ENCODE data around the gene LAMA2. TPM values are rescaled to one million over a fixed set of nuclear protein-coding genes. Genes with fewer than 3 reads are reported as not detected.
"Not testable (repeated sequence)": the region's sequence is repeated elsewhere in the genome, so short reads cannot be mapped to it uniquely, and the experiment has no call there.

LAMA2 gene
- total RNA-seq, 1 donor from 2014 or later: 0.45 TPM

DNA sequence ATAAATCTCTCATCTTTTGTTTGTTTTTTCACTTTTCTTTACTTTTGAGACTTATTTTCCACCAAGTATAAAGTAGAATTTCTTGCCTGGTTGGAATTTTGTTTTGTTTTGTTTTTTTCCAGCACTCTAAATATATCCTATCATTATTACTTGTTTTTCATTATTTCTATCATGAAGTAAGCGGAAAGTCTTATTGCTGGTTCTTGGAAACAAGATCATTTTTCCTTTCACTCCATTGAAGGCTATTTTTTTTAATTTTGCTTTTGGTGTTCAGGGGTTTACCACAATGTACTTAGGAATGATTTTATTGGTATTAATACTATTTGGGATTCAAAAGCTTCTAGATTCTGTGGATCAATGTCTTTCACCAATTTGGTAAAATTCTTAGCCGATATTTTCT is 190.1 kb downstream of the LAMA2 start:
- DNase-seq (ENCODE audit: low read depth): no peak

DNA sequence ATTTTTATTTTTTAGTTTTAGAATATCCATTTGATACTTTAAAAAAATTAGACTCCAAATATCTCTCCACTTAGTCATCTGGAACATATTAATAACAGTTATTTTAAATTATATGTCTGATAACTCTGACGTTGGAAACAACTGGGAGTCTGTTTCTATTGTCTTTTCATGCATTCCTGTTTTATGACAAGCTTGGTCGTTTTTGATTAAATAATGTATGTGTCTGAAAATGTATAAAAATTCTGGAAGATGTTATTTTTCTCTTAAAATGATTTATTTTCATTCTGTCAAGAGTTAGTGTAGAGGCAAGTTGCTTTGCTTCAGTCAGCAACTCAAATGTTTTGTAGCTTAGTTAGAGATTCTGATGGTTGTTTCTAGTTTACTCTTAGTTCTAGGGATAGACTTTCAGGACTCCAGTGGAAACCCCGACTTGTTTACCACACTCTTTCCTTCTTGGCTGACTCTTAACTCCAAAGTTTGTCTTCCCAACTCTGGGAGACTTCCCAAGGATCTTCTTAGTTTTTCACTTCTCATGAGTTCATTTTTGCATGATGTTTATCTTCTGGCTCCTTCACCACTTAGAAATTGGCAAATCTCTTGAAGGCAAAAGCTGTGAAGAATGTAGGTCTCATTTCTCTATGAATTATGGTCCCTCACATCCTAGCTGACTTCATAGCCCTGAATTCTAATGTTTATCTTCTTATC is 190.9 kb downstream of the LAMA2 start:
- no peak for DNase-seq (ENCODE audit: low read depth)

DNA sequence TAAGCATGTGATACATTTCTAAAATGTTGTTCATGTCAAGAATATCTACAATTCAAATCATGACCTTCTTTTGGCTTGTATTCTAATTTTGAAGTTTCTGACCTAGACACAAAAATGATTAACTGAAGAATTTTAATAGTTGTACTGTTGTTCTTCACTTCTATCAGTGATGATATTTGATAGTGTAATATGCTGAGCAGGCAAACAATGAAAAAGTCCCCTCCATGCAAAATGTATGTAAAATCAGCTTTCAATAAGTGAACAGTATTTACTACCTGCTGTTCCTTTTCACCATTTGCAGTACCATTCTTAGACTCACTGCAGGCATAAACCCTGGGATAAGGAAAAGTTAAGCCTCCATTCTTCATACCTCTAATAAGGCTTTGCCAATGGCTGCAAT is 201.5 kb downstream of the LAMA2 start:
- DNase-seq (ENCODE audit: low read depth): no peak

DNA sequence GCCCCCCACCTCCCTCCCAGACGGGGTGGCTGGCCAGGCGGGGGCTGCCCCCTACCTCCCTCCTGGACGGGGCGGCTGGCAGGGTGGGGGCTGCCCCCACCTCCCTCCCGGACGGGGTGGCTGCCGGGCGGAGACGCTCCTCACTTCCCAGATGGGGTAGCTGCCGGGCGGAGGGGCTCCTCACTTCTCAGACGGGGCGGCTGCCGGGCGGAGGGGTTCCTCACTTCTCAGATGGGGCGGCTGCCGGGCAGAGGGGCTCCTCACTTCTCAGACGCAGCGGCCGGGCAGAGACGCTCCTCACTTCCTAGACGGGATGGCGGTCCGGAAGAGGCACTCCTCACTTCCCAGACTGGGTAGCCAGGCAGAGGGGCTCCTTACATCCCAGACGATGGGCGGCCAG is 205.5 kb downstream of the LAMA2 start:
- not testable (repeated sequence) for DNase-seq (ENCODE audit: low read depth)

DNA sequence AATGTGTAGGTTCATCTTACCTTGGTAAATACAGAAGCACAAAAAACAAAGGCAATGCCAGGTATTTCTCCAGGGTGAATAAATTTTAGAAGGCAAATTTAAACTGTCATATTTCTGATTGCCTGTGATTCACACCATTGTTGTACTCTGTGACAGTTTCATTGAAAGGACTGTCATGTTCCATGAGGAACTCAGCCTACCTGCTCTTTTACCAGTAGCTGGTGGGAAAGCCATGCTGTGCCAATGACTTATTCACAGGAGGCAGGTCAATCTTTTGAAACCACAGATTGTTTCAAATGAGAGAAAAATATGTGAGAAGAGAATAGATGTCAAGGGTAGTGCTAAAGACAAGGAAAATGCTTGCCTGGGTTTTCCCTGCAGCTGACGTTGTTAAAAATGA is 206.4 kb downstream of the LAMA2 start:
- DNase-seq (ENCODE audit: low read depth): peak; percentile 31

DNA sequence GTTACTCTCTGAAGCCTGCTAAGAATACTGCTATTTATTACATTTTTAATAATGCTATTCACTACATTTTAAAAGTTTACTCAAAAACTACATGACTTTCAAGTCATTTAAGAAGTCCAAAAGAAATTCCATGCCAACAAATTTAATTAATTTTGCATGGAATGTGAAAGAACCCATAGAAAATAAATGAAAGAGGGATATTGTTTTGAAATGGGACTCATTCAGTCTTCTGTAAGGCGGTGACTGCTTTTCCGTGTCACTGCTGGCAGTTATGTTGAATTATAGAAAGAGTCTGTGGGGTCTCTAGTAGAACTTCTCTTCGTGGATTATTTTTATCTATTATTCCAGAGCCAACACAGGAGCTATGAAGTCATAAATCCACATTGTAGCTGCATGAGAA is 211.2 kb downstream of the LAMA2 start:
- DNase-seq (ENCODE audit: low read depth): no peak

DNA sequence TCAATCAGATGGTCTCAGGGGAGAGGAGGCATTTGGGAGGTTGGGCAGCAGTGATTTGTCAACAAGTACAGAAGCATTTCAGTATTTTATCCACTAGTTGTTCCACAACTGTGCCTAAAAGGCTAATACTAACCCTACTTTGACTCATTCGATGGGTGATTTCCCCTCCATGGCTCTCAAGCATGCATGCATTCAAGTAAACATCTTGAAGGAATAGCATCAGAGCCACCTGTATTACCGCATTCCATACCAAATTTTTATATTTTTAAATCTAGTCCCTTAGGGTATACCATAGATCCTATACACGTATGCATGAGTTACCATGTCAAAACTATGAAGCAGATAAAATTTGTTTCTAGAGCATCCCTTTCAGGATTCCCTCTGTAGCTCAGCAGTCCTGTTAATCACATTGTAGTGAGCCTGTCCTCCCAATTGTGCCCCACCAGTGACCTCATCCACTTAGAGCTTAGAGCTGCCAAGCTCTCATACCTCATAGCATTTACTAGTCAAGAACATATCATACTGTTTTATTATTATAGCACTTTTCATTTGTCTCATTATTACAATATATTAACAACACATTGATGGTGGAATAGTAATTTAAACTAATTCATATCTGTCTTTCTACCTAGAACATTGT is 213.8 kb downstream of the LAMA2 start:
- DNase-seq (ENCODE audit: low read depth): no peak

DNA sequence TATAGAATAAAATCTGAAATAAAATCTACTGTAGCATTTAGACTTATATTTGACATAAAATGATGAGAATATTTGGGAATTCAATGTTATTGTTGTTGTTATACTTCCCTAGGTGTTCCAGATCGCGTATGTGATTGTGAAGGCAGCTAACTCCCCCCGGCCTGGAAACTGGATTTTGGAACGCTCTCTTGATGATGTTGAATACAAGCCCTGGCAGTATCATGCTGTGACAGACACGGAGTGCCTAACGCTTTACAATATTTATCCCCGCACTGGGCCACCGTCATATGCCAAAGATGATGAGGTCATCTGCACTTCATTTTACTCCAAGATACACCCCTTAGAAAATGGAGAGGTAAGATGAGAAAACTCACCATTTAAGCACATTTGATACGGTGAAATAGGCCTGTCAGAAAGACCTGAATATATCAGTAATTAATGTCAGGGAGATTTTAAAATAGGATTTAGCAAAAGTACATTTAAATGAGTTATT is 215.2 kb downstream of the LAMA2 start:
- DNase-seq (ENCODE audit: low read depth): no peak

DNA sequence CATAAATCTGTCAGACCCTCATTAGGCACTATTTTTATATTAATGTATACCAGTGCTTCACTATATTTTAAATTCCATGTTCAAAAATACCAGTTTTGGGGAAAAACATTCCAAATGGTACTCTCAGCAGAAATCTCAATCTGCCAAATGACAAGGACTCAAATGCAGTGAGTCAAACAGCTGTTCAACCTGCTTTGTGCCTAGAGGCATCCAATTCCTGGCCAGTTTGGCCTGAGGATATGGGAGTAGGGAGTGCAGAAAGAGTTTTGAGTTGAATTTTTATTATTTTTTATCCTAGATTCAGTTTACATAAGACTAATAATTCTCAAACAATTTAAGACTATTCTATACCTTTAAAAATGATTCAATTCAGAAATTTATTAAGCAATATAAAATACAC is 216.8 kb downstream of the LAMA2 start:
- DNase-seq (ENCODE audit: low read depth): no peak

DNA sequence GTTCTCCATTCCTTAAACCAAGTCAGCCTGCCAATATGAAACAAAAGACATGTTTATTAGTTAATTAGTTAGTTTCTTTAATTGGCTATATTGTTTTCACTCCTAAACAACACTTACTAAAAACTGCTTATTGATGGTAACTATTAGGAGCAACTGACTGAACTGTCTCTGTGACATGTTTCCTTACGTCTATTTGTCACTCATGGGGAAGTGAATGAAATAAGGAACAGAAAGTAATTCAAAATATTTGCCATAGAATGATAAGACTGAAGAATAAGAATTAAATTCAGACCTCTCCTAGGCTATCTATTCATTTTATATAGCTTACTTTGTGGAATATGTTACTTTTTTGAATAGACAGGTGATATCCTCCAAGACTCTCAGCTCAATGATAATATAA is 217.2 kb downstream of the LAMA2 start:
- DNase-seq (ENCODE audit: low read depth): no peak

DNA sequence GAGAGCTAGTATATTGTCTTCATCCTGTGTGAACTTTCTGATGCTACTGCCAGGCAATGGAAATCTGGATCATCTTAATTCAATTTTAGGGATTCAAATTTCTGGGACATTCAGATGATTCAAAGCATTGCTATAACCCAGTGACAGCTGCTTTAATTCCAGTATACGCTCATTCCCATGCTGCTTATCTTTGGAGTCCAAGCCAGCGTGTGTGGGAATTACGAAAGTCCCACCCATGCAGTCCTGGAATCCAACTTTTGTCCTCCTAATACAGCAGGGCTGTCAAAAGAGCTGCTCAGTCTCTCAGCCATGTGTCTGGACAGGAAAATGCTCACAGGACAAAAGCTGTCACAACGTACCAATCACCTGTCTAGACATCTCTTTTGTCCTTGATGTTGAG is 219.8 kb downstream of the LAMA2 start:
- DNase-seq (ENCODE audit: low read depth): no peak

DNA sequence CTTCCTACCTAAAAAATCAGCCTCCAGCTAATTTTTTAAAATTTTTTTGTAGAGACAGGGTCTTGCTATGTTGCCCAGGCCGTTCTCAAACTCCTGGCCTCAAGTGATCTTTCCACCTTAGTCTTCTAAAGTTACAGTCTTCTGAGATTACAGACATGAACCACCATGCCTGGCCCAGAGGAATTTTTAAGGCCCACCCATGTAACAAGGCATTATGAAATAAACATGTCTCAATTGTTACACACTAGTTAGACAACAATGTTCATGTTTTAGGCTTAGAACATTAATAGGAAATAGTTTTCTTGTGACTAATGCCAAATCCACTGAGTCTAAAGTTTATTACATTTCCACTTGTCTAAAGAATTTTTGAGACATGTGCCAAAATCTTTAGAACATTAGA is 221.2 kb downstream of the LAMA2 start:
- peak; percentile 36 for DNase-seq (ENCODE audit: low read depth)

DNA sequence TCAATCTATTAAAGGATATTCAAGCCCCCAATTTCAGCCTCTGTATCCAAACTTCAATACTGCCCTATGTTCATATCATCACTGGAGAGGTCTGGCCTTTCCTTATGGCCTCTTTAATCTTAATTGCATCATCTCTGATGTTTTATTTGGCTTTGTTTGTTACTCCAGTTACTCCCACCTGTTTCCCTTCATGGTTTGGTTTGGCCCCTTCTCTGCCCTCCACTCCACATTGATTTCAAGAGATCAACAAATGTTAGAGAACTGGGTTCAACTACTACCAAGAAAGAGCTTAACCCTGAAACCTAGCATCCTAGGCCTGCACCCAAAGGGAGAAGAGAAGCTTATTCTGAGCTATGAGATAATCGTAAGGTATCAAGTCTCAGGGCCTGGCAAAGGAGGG is 221.6 kb downstream of the LAMA2 start:
- DNase-seq (ENCODE audit: low read depth): no peak

DNA sequence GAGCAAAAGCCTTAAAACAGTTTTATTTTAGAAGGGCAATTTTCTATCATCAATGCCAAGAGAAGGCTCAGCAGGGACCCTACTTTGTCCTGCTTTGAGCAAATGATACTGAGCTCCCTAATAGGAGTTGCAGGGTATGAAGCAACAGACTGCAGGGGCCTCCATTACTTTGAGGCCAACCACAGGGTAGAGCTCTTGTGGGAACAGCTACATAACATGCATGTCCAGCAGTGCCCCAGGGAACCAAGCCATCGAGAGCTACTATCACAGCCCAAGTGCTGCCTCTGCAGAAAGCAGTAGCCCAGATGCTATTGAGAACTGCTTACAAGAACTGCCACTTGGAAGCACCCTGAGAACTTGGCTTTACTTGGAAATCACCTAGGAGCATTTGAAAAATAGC is 222.1 kb downstream of the LAMA2 start:
- no peak for DNase-seq (ENCODE audit: low read depth)

DNA sequence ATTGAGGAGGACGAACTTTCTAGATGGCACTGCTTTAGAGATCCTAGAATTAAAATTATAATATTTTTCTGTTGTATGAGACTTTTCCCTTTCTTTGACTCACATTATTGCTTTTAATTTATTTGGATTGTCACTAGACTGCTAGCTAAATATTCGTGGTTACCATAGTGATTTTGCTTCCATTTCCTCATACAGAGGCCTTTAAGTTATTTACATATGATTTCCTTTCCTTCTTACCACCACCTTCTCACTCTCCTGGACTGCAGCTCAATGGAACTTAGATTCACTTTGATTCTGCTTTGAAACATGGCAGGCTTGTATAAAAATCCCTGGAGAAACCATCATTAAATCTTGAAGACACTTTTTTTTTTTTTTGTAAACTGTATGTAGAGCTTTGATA is 222.9 kb downstream of the LAMA2 start:
- DNase-seq (ENCODE audit: low read depth): peak; percentile 31

DNA sequence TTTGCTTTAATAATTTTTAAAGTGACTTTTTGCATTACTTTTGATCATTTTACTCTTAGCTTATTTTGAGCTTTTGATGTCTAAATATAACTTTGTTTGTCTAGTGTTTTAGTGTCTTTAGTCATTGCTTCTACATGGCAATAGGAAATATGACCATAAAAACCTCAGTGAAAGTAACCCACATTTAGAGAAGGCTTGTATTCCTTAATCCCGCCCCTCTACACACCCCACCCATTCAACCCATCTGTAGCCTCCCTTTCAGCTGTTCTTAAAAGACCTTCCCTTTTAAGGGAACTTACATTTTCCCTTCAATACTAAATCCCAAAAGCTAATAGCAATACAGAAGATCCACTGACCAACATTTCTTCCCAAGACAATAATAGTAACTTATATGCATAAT is 225.4 kb downstream of the LAMA2 start:
- DNase-seq (ENCODE audit: low read depth): no peak

DNA sequence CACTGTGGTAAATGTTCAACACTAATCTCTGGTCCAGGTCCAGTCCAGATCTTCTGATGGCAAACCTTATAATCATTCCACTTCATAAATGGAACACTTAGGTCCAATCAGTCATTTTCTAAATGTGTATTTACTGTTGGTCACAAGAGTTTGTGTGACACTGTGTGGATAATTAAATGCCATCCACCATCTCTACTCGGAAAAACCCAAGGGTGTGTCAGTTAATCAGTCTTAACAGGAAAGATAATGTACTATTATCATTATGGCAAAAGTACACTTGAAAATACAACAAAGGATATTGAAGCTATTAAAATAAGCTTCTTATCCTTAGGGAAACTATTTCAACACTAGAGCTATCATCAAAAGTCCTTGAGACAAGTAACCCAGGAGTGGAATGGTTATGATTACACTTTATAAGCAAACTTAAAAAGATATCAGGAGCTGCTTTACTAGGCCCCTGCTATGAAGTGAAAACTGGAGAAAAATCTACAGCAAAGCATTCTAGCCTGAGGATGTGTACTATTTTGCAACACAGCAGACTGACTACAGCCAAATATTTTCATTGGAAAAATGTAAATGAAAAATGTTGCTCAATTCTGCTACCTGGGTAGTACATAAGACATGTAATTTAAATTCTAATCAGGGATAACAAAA is 227.9 kb downstream of the LAMA2 start:
- peak; percentile 11 for DNase-seq (ENCODE audit: low read depth)

DNA sequence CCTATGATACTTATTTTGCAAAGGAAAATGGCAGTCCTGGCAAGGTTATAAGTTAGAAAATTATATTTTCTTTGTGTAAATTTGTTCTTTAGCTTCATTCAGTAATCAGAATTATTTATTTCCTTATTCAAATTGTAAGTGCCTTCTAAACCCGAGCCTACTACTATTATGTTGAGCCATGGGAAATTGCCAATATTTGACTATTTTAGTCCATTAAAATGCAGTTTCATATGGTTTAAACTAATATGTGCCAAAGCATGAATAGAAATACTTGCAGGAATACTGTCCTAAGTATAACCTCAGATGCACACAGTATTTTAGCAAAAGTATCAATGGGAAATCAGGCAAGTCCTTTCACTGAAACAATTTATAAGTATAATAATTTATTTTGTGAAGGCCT is 228.4 kb downstream of the LAMA2 start:
- no peak for DNase-seq (ENCODE audit: low read depth)

DNA sequence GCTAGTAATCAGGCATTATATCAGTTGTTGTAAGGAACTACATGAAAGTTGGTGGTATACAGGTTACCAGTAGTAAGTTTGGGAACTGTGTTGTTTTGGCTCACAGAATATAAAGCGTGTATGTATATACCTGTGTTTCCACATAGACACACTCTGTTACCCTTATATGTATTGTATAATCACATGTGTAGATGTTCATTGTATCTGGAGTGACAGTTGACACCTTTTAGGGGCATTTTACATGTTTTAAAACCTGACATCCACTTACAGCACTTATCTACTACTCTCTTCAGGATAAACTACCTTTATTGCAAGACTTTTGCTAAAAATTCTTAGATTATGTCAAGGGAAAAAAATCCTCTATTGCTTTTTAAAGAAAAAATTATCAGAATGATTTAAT is 228.9 kb downstream of the LAMA2 start:
- no peak for DNase-seq (ENCODE audit: low read depth)

DNA sequence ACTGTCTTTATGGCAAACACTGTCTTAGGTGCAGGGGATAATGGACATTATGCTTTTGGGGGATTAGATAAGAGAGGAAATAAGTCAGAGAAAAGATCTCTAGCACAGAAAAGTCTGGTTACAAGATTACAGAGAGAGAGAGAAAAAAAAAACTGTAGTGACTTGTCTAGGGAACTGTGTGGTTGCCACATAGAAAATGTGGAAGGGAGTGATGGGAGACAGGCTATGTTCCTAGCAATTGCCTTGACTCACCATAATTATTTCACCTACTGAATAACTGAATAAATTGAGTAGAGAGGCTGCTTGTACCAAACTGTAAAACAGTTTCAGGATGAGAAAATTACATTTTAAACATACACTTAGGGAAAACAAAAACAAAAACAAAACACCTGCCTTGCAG is 229.7 kb downstream of the LAMA2 start:
- DNase-seq (ENCODE audit: low read depth): peak; percentile 58

DNA sequence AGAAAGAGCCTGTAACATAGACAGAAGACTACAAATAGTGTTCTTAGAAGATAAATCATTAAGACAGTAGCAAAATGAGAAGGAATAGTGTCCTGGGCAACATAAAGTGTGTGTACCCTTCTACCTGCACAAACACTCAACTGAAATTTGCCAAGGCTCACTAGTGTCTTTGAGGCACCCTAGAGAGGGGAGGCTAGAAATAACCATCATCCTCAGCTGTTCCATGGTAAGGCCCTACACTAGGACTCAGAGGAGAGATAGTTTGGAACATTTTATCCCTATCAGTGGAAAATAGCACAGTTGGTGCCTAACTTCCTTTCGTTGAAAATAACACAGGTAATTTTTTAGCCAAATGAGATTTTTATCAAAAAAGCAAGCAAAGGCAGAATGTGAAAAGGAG is 230.7 kb downstream of the LAMA2 start:
- no peak for DNase-seq (ENCODE audit: low read depth)

DNA sequence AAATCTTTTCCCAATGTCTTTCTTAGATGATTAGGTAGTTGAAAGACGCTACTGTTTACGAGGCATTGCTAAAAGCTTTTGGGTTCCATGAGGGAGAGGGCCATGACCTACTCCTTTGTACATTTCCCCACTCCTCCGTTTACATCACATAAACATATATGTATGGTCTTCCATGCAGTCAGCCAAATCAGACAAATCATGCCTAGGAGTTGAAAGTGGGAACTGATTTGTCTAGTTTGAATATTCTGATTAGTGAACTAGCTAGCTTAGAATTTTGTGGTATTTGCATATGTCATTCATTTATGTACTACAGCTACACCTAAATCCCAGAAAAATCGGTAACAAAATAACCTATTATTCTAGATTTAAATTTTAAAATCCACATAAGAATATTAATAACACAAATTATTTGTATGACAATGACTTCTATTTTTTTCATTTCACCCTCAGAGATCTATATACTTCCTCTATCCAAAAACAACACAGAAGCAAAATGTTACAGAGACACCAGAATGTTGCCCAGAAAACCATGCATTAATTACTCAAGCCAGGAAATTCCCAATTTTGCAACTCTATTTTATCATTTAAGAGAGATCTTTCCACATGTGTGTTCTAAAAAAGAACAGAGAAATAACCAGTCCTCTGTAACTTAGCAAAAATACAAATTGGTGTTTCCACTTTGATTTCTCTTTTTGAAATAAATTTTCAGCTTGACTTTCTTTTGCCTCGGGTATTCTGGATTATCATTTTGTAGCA is 231.9 kb downstream of the LAMA2 start:
- DNase-seq (ENCODE audit: low read depth): no peak
